Endometrium (tissue), 2 donors: Measurements from ENCODE around the gene SNTN.
"Not testable (repeated sequence)": the region's sequence is repeated elsewhere in the genome, so short reads cannot be mapped to it uniquely, and the experiment has no call there.

Source experiments
- FAIRE-seq: peaks from 2 replicates; lab custom pipeline; 2012; peaks lifted over from hg19 to GRCh38; lab: Jason Lieb, UNC
- donor health status: control.
- donor health status: control.

The SNTN gene

GRCh38 chr3:63652066-63652725 lies at the start of gene SNTN:
SNTN (plus strand) TSS chr3:63652675; CDS start chr3:63652688, 13 bp downstream.
- no peak for FAIRE-seq

- no peak for FAIRE-seq
Measured at GRCh38 chr3:63607716-63608115, 44.8 kb upstream of the SNTN start.

GRCh38 chr3:63609408-63609807 lies 43.1 kb upstream of the SNTN start:
- FAIRE-seq: no peak

GRCh38 chr3:63609834-63610233 lies 42.6 kb upstream of the SNTN start:
- FAIRE-seq: no peak

GRCh38 chr3:63611382-63611781 lies 41.1 kb upstream of the SNTN start:
- FAIRE-seq: no peak

- no peak for FAIRE-seq
Measured at GRCh38 chr3:63613561-63613960, 38.9 kb upstream of the SNTN start.

- FAIRE-seq: no peak
Measured at GRCh38 chr3:63617391-63617790, 35.1 kb upstream of the SNTN start.

- no peak for FAIRE-seq
Measured at GRCh38 chr3:63624941-63625560, 27.4 kb upstream of the SNTN start.

DNA sequence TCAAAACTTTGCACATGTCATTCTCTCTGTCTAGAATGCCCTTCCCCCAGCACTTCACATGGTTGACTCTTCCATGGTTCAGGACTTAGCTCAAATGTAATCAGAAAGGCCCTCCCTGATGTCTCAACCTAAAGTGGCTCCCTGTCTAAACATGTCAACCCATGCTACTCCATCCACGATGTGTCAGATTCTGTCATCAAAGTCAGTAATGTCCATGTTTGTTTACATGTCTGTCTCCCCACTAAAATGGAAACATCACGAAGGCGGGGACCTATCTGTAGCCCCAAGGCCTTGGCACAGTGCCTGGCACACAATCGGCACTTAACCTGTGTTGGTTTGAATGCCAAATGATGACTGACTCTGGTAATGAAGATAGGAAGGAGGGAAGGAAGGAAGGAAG lies 20.8 kb upstream of the SNTN start:
- no peak for FAIRE-seq

DNA sequence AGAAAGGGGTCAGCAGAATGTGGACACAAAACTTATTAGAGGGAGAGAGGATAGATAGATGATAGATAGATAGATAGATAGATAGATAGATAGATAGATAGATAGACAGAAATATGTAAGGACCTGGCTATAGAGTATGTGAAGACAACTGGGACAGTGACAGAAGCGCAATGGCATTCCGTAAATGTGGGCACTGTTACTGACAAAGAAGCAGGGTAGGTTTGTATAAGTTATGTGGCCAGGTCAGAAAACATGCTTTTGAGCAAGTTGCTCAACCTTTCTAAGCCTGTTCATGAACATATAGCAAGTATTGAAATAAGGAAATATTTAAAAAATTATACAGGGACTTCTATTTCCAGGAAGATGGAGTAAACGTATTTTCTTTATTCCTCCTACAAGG lies 17.3 kb upstream of the SNTN start:
- FAIRE-seq: no peak

DNA sequence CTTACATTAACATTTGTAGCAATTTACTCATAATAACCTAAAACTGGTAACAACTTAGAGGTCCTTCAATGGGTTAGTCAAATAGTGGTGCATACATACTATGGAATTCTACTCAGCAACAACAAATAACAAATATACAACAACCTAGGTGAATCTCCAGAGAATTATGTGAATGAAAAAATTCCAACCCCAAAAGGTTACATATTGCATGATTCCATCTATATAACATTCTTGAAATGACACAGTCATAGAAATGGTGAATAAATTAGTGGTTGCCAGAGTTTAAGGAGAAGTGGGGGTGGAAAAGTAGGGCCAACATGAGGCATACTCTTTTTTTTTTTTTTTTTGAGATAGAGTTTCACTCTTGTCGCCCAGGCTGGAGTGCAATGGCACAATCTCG lies 12.7 kb upstream of the SNTN start:
- FAIRE-seq: no peak

- FAIRE-seq: no peak
Measured at GRCh38 chr3:63642488-63642887, 10.0 kb upstream of the SNTN start.

GRCh38 chr3:63644212-63644797 lies 8.2 kb upstream of the SNTN start:
- no peak for FAIRE-seq

GRCh38 chr3:63644928-63645781 lies 7.3 kb upstream of the SNTN start:
- not testable (repeated sequence) for FAIRE-seq

GRCh38 chr3:63654211-63654610 lies 1.7 kb downstream of the SNTN start:
- FAIRE-seq: no peak

GRCh38 chr3:63654931-63655330 lies 2.5 kb downstream of the SNTN start:
- FAIRE-seq: no peak

- no peak for FAIRE-seq
Measured at GRCh38 chr3:63655519-63655918, 3.0 kb downstream of the SNTN start.

DNA sequence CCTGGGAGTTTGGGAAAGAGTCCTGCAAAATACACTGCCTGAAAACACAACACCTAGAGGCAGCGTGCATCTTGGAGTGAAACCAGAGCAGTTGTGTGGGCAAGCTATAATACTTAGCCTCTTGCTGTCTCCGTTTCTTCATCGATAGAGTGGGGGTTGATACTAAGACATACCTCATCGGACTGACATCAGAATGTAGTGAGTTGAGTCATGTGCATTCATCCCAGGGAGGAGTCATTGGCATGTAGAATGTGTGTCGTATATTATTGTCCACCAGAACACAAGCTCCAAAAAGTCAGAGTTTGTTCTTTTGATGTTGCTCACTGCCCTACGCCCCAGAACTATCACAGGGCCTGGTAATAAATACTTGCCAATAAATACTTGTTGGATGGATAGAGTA lies 4.3 kb downstream of the SNTN start:
- no peak for FAIRE-seq

DNA sequence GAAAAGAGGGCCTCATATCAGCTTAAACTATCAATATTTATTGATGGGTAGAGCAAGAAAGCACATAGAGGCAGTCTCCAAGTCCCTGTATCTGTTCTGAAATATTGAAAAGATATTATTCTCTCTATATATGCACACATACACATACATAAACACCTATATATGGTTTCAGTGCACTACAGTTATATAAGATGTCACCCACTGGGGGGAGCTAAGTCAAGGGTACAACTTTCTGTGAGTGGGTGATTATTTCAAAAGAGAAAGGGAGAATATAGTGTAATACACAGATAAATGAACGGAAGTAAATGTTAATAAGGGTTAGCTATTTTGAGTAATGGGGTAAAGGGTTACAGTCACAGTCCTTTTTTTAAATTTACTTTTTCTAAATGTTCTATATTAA lies 8.8 kb downstream of the SNTN start:
- no peak for FAIRE-seq

GRCh38 chr3:63662011-63662410 lies 9.5 kb downstream of the SNTN start:
- no peak for FAIRE-seq

DNA sequence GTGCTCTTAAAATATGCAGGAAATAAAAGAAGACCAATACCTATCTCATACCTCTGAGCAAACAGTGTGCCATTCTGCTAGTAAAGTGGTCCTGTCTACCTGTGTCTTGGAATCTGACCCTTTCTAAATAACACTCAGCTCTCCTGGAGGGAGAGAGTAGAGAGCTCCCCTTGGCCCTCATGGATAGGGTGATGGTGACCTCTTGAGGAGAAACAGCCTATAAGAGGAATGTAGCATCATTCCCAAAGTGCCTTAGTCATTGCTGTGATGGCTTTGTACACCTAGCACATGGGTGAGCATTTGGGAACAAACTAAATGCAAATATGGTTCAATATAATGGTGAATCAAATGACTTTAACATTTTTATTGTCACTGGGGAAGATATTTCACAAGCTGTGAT lies 10.0 kb downstream of the SNTN start:
- FAIRE-seq: no peak

GRCh38 chr3:63670544-63670943 lies 18.1 kb downstream of the SNTN start:
- FAIRE-seq: no peak

GRCh38 chr3:63673111-63673510 lies 20.6 kb downstream of the SNTN start:
- no peak for FAIRE-seq
